Stimulated activated naive CD4-positive, alpha-beta T cell treated with Interleukin-2 at 50 U/mL for 16 hours (primary cell): ENCODE measurements around the gene RPL19.
"Not testable (repeated sequence)": the region's sequence is repeated elsewhere in the genome, so short reads cannot be mapped to it uniquely, and the experiment has no call there.

Source experiments
- DNase-seq: peaks from one replicate; lab custom pipeline; 2025; lab: John Stamatoyannopoulos, UW

The RPL19 gene

DNA sequence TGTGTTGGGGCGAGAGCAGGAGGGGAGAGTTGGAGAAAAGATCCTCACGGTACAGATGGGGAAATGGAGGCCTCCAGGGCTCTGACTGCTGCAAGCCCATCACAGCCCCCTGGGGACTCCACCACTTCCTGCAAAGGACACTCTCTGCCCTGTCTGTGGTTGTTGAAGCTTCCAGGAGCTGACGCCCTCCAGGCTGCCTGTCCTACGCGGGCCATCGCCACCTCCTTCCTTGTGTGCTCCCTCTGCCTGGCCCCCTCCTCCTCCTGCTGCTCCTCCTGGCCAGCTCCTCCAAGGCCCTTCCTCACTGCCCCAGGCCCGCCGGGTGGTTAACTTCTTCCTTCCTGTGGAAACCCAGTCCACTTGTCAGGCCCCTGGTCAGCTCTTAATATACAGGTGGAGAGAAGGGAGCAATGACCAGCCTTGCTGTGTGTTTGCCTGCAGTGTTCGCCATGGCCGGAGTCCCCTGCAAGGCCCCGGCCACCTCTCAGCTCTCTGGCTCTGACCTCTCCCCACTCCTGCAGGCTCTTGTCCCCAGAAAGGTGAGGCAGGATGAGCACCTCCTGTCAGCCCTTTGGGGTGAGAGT lies 44.0 kb downstream of the RPL19 start:
- DNase-seq = no peak

DNA sequence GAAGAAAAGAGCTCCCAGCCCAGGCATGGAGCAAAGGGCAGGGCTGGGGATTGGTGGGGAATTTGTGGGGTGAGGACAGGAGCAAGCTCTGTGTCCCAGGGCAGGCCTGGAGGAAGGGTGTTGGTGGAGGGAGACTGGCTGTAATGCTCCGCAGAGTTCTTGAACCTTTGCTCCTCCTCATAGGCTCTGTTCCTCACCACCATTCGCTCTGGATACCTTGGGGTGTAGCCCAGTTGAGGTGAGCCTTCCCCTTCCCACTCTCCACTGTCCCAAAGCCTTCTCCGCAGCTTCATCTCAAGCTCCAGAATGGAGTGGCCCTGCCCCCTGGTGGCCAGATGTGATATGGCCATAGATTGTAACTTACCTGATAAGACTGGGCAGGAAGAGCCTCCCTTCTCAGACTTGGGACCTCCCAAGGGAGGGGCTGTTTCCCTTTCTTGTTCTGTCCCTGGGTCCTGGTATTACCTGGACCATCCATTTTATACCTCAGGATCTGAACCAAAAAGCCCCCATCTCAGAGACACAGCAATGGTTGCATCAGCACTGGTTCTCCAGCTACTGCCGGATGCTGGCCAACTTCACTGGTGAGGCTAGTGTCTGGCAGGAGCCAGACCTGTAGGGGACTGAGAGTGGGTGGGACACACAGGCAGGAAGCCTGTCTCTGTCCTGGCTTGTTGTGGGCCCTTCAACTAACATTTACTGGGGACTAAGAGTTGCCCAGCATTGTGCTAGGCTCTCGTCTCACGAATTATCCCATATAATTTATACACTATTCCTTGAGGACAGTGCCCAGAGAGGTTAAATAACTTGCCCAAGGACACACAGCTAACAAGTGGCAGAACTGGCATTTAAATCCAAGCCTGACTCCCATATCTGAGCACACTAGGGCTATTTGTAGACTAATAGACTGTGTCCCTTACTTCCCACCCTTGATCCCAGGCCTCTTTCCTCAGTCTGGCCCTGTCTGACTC lies 44.8 kb downstream of the RPL19 start:
- peak; percentile 78 for DNase-seq

DNA sequence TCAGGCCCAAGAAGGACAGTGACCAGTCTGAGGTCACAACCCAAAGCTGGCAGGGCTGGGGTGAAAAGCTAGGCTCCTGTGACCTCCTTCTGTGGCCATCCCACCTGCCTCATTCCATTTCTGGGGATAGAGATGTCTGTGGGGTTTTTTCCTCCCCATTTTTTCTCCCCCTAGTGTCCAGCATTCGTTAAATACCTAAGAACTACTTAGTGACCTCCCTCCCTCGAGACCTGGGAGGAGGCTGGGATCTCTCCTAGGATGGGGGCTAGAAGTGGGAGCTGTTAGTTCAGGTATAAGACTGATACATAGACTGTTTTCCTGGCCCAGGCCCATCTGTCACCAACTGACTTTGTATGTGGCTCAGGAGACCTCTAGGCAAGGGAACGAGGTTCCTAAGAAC lies 46.2 kb downstream of the RPL19 start:
- no peak for DNase-seq

DNA sequence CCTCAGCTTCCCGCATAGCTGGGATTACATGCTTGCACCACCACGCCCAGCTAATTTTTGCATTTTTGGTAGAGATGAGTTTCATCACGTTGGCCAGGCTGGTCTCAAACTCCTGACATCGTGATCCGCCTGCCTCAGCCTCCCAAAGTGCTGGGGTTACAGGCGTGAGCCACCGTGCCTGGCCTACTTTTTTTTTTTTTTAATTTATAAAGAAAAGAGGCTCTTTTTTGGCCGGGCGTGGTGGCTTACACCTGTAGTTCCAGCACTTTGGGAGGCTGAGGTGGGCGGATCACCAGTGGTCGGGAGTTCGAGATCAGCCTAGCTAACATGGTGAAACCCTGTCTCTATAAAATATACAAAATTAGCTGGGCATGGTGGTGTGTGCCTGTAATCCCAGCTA lies 50.0 kb downstream of the RPL19 start:
- DNase-seq = not testable (repeated sequence)

DNA sequence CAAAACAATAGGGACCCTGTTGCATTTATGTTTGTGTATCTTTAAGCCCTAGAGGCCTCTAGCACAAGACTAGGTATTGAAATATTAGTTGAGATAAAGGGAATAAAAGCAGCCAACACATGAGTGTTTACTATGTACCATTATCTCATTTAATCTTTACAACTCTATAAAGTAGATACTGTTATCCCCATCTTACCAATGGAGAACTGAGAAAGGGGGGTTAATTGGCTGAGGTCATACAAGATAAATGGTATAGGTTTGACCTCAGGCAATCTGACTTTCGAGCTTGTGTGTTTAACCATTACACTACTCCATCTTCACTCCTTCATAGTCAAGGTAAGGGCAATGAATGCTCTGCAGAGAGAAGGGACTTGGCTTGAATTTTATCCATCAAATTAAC lies 51.9 kb downstream of the RPL19 start:
- DNase-seq = no peak

DNA sequence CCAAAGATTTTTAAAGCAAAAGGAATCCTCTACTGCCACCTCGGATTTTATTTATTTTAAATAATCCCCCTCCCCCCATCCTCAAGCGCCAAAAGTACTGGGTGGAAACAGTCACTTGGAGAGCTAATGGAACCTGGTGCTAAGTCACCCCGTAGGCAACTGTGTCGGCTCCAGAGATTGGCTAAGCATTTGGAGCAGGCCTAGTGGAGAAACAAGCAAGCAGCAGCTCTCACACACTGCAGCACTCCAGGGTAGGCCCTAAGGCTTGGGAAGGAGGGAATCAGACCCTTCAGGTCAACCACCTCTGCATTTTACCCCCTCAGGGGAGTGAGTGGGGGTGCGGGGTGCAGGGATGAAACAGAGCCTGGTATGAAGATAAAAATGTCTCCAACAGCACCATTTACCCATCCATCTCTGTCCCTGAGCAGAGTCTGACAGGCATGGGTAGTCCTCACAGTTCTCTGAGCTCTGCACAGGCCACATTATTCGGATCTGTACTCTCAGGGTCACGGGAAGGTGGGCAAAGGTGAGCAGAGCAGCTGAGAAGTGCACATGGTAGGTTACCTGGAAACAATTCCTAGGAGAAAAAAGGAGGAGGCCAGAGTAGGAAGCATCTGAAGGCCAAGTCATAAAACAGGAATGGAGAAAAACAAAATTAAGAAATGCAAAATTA lies 52.8 kb downstream of the RPL19 start:
- no peak for DNase-seq
